ENCODE measurements around the gene ATG5. TPM values are rescaled to one million over a fixed set of nuclear protein-coding genes. Genes with fewer than 3 reads are reported as not detected.

The ATG5 gene
- polyA plus RNA-seq, 3 donors, result 15.0 to 31.4 (median 29.9) TPM

GRCh38 chr6:106142876-106143431 is 182.6 kb downstream of the ATG5 start:
- H2AFZ ChIP-seq (ENCODE audit: insufficient read depth, low read depth, low read length, poor library complexity, severe bottlenecking), result no peak overlapping the region
- intact Hi-C loops (cut with micrococcal nuclease), result no loop called here
- no peak overlapping the region for H3K27ac ChIP-seq (ENCODE audit: low read depth in 1 of 2, low read length in 2 of 2)
- no peaks in the 10 kb centered on the region for H3K36me3 ChIP-seq (replicated peaks in 1 of 2; ENCODE audit: control insufficient read depth in 1 of 2, insufficient read depth in 2 of 2, low read length in 2 of 2)
- Mint-ChIP-seq H3K27me3 (ENCODE audit: low read depth in 3 of 3) (no peaks in the 10 kb centered on the region), H3K27ac (peak overlapping the region in 2 of 7 donors; percentile 56 to 82), H3K4me3 (no peak overlapping the region), H3K9me3 (no peaks in the 10 kb centered on the region), H3K4me1 (peaks cover 10% of the 10 kb centered on the region), H3K36me3 (no peaks in the 10 kb centered on the region)
- H4K20me1 ChIP-seq (ENCODE audit: insufficient read depth, low read length), result no peaks in the 10 kb centered on the region
- H3K4me1 ChIP-seq (ENCODE audit: control insufficient read depth in 1 of 2, insufficient read depth in 2 of 2, low read length in 2 of 2), result no peaks in the 10 kb centered on the region
- no peak for DNase-seq
- no peaks in the 10 kb centered on the region for H3K79me2 ChIP-seq (ENCODE audit: insufficient read depth, low read length)
- no peak overlapping the region for H3K4me2 ChIP-seq (replicated peaks; ENCODE audit: extremely low read depth, low read length, poor library complexity, severe bottlenecking)
- no peaks in the 10 kb centered on the region for H3K9me3 ChIP-seq (replicated peaks in 1 of 2; ENCODE audit: control insufficient read depth in 1 of 2, insufficient read depth in 1 of 2, low read length in 2 of 2)
- WGBS (ENCODE audit: insufficient coverage), result 92% methylated on average over 1 of the region's 2 CpGs
- H3K27me3 ChIP-seq (ENCODE audit: control insufficient read depth in 2 of 2, insufficient read depth in 2 of 2, low read length in 2 of 2), result no peaks in the 10 kb centered on the region
- TF ChIP-seq CTCF (IDR thresholded peaks at IDR 0.05), result no peak
- H3K4me3 ChIP-seq (replicated peaks in 1 of 3; ENCODE audit: low read depth in 2 of 3, low read length in 3 of 3), result no peak overlapping the region
- H3K9ac ChIP-seq (ENCODE audit: insufficient read depth, low read length, poor library complexity, severe bottlenecking), result no peak overlapping the region

DNA sequence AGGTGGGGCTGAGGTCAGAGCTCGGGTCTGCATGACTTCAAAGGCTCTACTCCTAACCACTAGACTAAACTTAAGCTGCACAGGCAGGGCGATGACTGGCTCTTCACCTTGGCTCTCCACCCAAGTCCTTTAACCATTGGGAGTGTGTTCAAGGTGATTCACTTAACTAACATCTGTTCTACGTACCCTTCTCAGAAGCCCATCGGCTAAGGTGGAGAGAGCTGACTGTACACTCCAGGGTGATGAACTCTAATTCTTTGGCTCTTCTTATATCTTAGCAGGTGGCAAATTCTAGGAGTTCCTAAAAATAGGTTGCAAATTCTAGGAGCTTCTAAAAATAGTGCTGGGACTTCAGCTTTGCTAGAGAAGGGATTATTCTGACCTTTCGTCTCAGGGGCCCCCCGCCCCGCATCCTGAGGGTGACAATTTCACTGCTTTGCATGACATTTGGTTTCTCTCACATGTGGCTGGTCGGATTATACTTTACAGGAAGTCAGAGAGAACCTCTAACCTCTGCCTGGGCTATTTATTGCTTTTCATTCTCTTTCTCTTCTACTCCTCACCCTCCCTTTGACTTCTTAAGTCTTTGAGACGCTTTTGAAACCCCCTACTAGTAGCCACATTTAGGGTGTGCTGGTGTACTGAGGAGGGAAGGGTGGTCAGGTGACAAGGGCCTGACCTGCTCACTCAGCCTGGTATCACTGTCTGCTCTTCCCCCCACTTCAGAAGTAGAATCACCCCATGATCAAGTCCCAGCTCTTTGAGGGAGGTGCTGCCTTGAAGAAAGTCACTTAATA is 183.9 kb downstream of the ATG5 start:
- intact Hi-C loops (cut with micrococcal nuclease), result no loop called here
- Histone ChIP-seq H3K4me1 (ENCODE audit: control insufficient read depth in 1 of 2, insufficient read depth in 2 of 2, low read length in 2 of 2) (no peaks in the 10 kb centered on the region), H3K9me3 (replicated peaks in 1 of 2; ENCODE audit: control insufficient read depth in 1 of 2, insufficient read depth in 1 of 2, low read length in 2 of 2) (no peaks in the 10 kb centered on the region), H3K36me3 (replicated peaks in 1 of 2; ENCODE audit: control insufficient read depth in 1 of 2, insufficient read depth in 2 of 2, low read length in 2 of 2) (no peaks in the 10 kb centered on the region), H3K9ac (ENCODE audit: insufficient read depth, low read length, poor library complexity, severe bottlenecking) (no peak overlapping the region), H3K27ac (ENCODE audit: low read depth in 1 of 2, low read length in 2 of 2) (no peak overlapping the region), H3K79me2 (ENCODE audit: insufficient read depth, low read length) (no peaks in the 10 kb centered on the region), H4K20me1 (ENCODE audit: insufficient read depth, low read length) (no peaks in the 10 kb centered on the region), H2AFZ (ENCODE audit: insufficient read depth, low read depth, low read length, poor library complexity, severe bottlenecking) (no peak overlapping the region), H3K27me3 (ENCODE audit: control insufficient read depth in 2 of 2, insufficient read depth in 2 of 2, low read length in 2 of 2) (no peaks in the 10 kb centered on the region), H3K4me2 (replicated peaks; ENCODE audit: extremely low read depth, low read length, poor library complexity, severe bottlenecking) (no peak overlapping the region), H3K4me3 (replicated peaks in 1 of 3; ENCODE audit: low read depth in 2 of 3, low read length in 3 of 3) (no peak overlapping the region)
- Mint-ChIP-seq H3K4me3 (no peak overlapping the region), H3K9me3 (no peaks in the 10 kb centered on the region), H3K36me3 (no peaks in the 10 kb centered on the region), H3K4me1 (peaks cover 10% of the 10 kb centered on the region), H3K27ac (peak overlapping the region in 1 of 7 donors; percentile 44), H3K27me3 (ENCODE audit: low read depth in 3 of 3) (no peaks in the 10 kb centered on the region)
- DNase-seq, result no peak
- 41% methylated on average over 3 of the region's 9 CpGs for WGBS (ENCODE audit: insufficient coverage)
- no peak for TF ChIP-seq CTCF (IDR thresholded peaks at IDR 0.05)

Data from CD14-positive monocyte (primary cell).